Left lung (tissue), 10 donors: ENCODE data around the gene CASP8AP2. TPM values are rescaled to one million over a fixed set of nuclear protein-coding genes. Genes with fewer than 3 reads are reported as not detected.
"Not testable (repeated sequence)": the region's sequence is repeated elsewhere in the genome, so short reads cannot be mapped to it uniquely, and the experiment has no call there.

Experiments
- ATAC-seq: fragments of 200-7000 bp; cut with Tn5 transposase; one replicate; pipeline ENCODE4 v1.9.1; 2020; ENCODE audit warnings: moderate library complexity
- DNase-seq, 4 donors: peaks; one replicate each; pipeline ENCODE4 v3.0.0-alpha.2; 2013 to 2020
- H3K27ac ChIP-seq, 2 donors: fragments of 200-600 bp; sonication (generic) in 1 of 2; one replicate each; pipeline versions ENCODE4 v1.5.0 to v1.8.0; 2020 to 2021
- H3K27me3 ChIP-seq, 2 donors: fragments of 200-600 bp; sonication (generic) in 1 of 2; one replicate each; pipeline versions ENCODE4 v1.5.0 to v1.8.0; 2020 to 2021
- H3K36me3 ChIP-seq, 2 donors: fragments of 200-600 bp; sonication (generic) in 1 of 2; one replicate each; pipeline versions ENCODE4 v1.5.0 to v1.8.0; 2020 to 2021
- H3K4me1 ChIP-seq, 2 donors: fragments of 200-600 bp; one replicate each; pipeline ENCODE4 v1.8.0; 2021
- H3K4me3 ChIP-seq, 2 donors: fragments of 200-600 bp; sonication (generic) in 1 of 2; one replicate each; pipeline versions ENCODE4 v1.5.0 to v1.8.0; 2020 to 2021; ENCODE audit warnings: mild to moderate bottlenecking in 1 of 2
- H3K9me3 ChIP-seq, 2 donors: fragments of 200-600 bp; sonication (generic) in 1 of 2; one replicate each; pipeline versions ENCODE4 v1.5.0 to v1.8.0; 2020 to 2021
- CTCF ChIP-seq, 2 donors: fragments of 200-600 bp; sonication (generic) in 1 of 2; IDR thresholded peaks; one replicate each; pipeline versions ENCODE4 v1.5.0 to v1.8.0; 2021; ENCODE audit warnings: antibody characterized with exemption in 2 of 2
- intact Hi-C, 2 donors: fragments of 100-400 bp; cut with DNase I; formaldehyde crosslinking; loops; one replicate each; pipeline versions ENCODE4 v1.11.2 to v1.14.2; 2022
- polyA plus RNA-seq, 6 donors: library from polyadenylated mRNA; unstranded; fragments of 120-200 nt; gene quantifications; one replicate each; pipeline ENCODE4 v1.2.1, GENCODE V29; 2013; ENCODE audit not compliant: insufficient read length in 6 of 6
- total RNA-seq, 2 donors: library from RNA; stranded (reverse); fragmentation: NEBNext Ultra II Directional; extraction: Animal tissue kit (Norgen Biotek cat#: 25700); gene quantifications; one replicate each; pipeline ENCODE4 v1.2.1, GENCODE V29; 2021
- donor health status: DM: no; HTN: yes; CAD: no.
- donor health status: DM: no; HTN: no; CAD: no.

Gene CASP8AP2
- total and polyA plus RNA-seq, 8 donors = 15.9 to 30.0 (median 23.5) TPM

DNA sequence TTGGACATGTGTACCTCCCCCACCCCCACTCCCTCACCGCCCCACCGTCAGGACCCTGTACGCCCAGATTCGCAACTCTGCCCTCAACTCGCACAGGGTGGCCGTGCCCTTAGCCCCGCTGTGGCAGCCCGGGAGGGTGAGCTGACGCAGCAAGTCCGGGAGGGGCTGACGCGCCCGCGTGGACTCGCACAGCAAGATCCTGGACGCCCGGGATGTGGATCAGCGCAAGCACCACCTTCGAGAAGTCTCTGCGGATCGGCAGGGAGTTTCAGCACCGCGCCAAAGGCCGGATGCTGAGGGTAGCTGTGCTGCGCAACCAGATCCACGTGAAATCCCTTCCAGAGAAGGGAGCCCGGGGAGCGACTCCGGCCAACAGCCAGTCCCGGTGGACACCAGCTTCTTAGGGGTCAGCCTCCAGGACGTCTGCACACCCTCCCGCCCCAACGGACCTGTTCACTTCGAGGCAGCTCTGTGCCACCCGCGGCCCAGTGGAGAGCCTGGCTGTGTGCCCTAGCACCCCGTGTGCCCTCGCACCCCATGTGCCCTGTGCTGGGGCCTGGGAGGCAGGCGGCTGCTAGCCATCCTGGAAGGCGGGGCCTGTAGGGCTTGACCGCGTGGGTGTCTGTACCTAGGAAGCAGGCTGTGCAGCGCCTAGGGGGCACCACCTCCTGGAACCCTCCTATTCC is 57.9 kb downstream of the CASP8AP2 start:
- intact Hi-C loops = no loop called here
- peak in 1 of 4 donors; percentile 74 for DNase-seq
- peak; percentile 34 for ATAC-seq
- H3K27ac ChIP-seq = no peak overlapping the region
- H3K4me3 ChIP-seq = no peak overlapping the region
- no peak for TF ChIP-seq CTCF (IDR thresholded peaks at IDR 0.05)
- no peaks in the 10 kb centered on the region for H3K36me3 ChIP-seq
- H3K4me1 ChIP-seq = no peaks in the 10 kb centered on the region
- H3K27me3 ChIP-seq = peaks cover 28 to 63% of the 10 kb centered on the region in 2 donors
- no peaks in the 10 kb centered on the region for H3K9me3 ChIP-seq

- no peak for DNase-seq
- intact Hi-C loops = no loop called here
- no peak for TF ChIP-seq CTCF (IDR thresholded peaks at IDR 0.05)
These were observed 58.4 kb downstream of the CASP8AP2 start for GRCh38 chr6:89888138-89888514.

GRCh38 chr6:89888871-89889270 is 59.2 kb downstream of the CASP8AP2 start:
- ATAC-seq (no peak), DNase-seq (no peak)
- no peaks in the 10 kb centered on the region for H3K36me3 ChIP-seq
- H3K4me3 ChIP-seq = no peak overlapping the region
- intact Hi-C loops = no loop called here
- H3K9me3 ChIP-seq = no peaks in the 10 kb centered on the region
- no peaks in the 10 kb centered on the region for H3K4me1 ChIP-seq
- no peak for TF ChIP-seq CTCF (IDR thresholded peaks at IDR 0.05)
- peaks cover 28 to 76% of the 10 kb centered on the region in 2 donors for H3K27me3 ChIP-seq
- H3K27ac ChIP-seq = no peak overlapping the region

More at GRCh38 chr6:89888138-89888514, 58.4 kb downstream of the CASP8AP2 start:
- H3K36me3 ChIP-seq = no peaks in the 10 kb centered on the region
- H3K27me3 ChIP-seq = peaks cover 28 to 69% of the 10 kb centered on the region in 2 donors
- no peaks in the 10 kb centered on the region for H3K9me3 ChIP-seq
- no peak overlapping the region for H3K27ac ChIP-seq
- H3K4me1 ChIP-seq = no peaks in the 10 kb centered on the region
- H3K4me3 ChIP-seq = no peak overlapping the region
- ATAC-seq = no peak

- DNase-seq, intact Hi-C loops: not testable (repeated sequence)
These were observed 61.3 kb downstream of the CASP8AP2 start for GRCh38 chr6:89890845-89891528.

DNA sequence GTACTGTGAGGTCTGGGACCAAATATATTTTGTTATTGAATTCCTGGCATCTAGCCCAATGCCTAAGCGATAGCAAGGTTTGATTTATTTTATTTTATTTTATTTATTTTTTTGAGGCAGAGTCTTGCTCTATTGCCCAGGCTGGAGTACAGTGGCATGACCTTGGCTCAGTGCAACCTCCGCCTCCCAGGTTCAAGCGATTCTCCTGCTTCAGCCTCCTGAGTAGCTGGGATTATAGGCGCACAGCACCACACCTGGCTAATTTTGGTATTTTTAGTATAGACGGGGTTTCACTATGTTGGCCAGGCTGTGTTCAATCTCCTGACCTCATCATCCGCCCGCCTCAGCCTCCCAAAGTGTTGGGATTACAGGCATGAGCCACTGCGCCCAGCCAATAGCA is 62.9 kb downstream of the CASP8AP2 start:
- H3K4me1 ChIP-seq, H3K36me3 ChIP-seq, ATAC-seq, DNase-seq, intact Hi-C loops, H3K27ac ChIP-seq, H3K9me3 ChIP-seq, H3K4me3 ChIP-seq: not testable (repeated sequence)
- H3K27me3 ChIP-seq = peaks cover 26 to 79% of the 10 kb centered on the region in 2 donors

More at GRCh38 chr6:89890845-89891528, 61.3 kb downstream of the CASP8AP2 start:
- not testable (repeated sequence) for H3K36me3 ChIP-seq, H3K9me3 ChIP-seq, H3K27ac ChIP-seq, H3K4me1 ChIP-seq, ATAC-seq, H3K4me3 ChIP-seq
- H3K27me3 ChIP-seq = peaks cover 28 to 88% of the 10 kb centered on the region in 2 donors

DNA sequence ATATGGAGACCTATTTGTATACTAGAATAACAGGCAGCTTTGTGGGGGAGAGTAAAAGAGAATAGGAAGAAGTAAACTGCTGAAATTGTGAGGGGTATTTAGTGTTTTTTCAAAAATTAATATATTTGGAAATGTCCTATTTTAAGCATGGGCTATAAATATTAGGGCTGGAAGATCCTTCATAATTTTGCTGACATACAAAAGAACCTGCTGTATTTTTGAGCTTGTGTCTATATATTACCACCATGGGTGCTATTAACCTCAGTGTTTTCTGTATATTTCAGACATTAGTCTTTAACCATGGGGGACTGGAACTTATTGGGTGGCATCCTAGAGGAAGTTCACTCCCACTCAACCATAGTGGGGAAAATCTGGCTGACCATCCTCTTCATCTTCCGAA is 64.5 kb downstream of the CASP8AP2 start, which contains the start of gene GJA10:
GJA10 (plus strand) TSS at position 301 of the 400 bp plus-strand sequence; CDS start at position 301, 0 bp downstream.
- intact Hi-C loops = no loop called here
- Histone ChIP-seq H3K9me3 (no peaks in the 10 kb centered on the region), H3K27me3 (peaks cover 13 to 63% of the 10 kb centered on the region in 2 donors), H3K27ac (no peak within 1 kb of the TSS), H3K36me3 (no peaks in the 10 kb centered on the region), H3K4me1 (no peaks in the 10 kb centered on the region), H3K4me3 (no peak within 1 kb of the TSS)
- no peak for ATAC-seq
- TF ChIP-seq CTCF (IDR thresholded peaks at IDR 0.05) = no peak
- DNase-seq = no peak
